HG02798 (cell line): ENCODE data around the gene TEX22.

Experiments used
- ATAC-seq: cut with Tn5 transposase; IDR thresholded peaks from one replicate; pipeline ENCODE4 v1.9.1; 2021; ENCODE audit warnings: mild to moderate bottlenecking; ENCODE audit not compliant: unreplicated experiment, poor library complexity

The TEX22 gene

DNA sequence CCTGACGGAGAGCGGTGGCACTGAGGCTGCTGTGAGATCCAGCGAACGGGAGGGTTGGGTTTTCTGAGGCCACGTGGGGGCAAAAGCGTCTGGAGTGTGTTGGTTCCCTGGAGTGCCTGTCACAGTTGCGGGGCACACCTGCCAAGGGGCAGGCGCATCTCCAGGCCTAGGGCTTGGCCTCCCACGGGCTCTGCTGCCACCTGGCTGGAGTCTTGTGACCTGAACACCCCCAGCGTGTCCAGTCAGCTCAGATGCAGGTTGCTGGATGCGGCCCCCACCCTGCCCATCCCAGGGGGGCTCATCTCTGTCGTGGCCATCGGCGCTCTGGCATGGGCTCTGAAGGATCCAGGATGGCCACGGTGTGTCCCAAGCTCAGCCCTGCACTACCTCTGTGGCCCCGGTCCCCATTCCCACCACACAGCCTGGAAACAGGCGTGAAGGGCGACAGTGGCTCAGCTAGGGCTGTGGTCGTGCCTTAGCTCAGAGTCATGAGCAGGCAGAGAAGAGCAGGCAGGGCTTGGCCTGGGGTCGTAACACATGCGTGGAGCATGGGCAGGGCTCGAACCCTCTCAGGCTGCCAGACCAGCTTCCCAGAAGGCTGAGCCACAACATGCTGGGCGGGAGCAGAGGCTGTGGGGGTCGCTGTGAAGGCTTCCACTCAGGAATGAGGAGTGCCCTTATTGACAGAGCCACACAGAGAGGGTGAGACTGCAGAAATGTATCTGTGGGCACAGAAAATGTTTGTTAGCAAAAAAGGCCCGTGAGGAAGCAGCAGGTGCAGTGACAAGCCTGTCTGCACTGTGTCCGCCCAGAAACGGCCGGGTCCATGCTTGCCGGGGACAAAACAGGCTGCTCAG, 52.8 kb downstream of the TEX22 start:
- ATAC-seq, result no peak

DNA sequence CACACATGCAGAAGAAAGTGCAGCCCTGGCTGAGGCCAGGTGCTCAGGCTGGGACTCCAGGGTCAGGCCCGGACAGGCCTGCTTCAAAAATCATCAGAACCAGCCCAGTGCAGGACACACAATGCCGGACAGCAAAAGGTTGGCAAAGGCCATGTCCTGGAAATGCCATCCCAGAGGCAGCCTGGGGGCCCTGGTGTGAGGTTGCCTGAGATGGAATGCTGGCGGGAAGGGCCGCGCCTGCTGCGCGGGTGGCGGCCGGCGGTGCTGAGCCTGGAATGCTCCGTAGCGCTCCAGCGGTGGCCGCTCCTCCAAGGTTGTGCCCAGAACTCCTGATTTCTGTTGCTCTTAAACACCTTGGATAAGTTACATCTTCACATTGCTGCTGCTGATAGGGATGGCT, 54.6 kb downstream of the TEX22 start:
- ATAC-seq, result no peak

DNA sequence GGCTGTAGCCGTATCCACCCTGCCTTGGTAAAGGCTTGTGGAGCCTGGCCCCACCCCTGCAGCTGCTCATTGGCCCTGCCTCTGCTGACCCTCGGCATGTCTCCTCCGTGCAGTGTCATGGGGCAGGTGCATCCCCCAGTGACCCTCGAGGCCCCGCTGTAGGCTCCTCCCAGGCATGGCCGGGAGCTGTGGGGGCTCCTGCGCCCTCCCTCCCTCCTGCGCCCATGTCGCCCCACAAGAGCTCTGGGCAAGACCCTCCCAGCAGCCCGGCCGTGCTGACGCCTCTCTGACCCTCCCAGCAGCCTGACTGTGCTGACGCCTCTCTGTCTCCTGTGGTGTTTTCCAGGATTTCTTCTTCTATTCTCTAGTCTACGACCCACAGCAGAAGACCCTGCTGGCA, 55.5 kb downstream of the TEX22 start:
- ATAC-seq, result no peak

DNA sequence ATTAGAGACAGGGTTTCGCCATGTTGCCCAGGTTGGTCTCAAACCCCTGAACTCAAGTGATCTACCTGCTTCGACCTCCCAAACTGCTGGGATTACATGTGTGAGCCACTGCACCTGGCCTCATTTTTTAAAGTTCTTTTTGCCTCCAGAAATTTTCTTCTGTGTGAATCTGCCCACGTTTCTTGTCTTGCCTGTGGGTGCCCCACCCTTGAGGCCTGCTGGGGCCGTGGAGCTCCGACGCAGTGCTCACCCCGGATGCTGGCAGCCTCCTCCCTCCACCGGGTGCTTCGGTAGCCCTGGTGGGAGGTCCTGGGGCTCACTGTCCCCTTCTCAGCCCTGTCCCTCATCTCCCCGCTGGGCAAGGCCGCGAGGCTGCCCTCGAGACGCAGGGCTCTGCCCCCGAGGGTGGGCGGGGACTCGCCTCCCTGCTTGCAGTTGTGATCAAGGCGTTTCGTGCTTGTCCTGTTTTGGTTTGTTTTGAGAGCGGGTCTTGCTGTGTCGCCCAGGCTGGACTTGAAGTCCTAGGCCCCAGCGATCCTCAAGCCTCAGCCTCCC, 56.8 kb downstream of the TEX22 start:
- no peak for ATAC-seq

DNA sequence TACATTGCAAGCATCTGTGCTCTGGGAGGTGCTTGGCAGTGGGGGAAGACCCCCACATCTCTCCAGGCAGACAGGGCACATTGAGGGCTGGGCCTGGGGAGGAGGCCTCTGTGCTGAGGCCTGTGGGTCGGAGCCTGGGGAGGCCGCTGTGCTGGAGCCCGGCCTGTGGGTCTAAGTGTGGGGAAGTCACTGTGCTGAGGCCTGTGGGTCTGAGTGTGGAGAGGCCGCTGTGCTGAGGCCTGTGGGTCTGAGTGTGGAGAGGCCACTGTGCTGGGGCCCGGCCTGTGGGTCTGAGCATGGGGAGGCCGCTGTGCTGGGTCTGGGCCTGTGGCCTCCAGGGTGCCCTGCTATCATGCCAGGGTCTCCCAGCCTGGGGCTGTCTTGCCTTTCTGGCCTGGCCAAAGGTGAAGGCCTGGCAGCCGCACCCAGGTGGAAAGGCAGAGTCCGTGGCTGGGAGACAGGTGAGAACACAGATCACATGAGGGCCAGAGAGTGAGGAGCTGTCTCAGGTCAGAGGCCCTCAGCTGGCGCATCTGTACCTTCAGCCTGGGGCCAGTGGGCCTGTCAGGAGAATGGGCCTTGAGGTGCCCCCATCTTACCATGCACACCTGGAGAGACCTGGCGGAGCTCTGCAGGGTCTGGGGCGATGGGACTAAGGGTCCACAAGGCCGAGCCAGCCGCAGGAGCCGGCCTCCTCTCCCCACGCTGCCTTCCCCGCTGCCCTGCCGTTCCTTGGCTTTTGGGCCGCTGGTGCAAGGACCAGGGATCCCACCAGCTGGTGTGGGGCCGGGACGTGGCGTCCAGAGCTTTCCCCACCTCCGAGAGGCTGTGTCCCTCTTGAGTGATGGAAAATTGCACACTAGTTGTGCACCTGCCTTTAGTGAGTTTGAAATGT, 57.7 kb downstream of the TEX22 start:
- no peak for ATAC-seq

DNA sequence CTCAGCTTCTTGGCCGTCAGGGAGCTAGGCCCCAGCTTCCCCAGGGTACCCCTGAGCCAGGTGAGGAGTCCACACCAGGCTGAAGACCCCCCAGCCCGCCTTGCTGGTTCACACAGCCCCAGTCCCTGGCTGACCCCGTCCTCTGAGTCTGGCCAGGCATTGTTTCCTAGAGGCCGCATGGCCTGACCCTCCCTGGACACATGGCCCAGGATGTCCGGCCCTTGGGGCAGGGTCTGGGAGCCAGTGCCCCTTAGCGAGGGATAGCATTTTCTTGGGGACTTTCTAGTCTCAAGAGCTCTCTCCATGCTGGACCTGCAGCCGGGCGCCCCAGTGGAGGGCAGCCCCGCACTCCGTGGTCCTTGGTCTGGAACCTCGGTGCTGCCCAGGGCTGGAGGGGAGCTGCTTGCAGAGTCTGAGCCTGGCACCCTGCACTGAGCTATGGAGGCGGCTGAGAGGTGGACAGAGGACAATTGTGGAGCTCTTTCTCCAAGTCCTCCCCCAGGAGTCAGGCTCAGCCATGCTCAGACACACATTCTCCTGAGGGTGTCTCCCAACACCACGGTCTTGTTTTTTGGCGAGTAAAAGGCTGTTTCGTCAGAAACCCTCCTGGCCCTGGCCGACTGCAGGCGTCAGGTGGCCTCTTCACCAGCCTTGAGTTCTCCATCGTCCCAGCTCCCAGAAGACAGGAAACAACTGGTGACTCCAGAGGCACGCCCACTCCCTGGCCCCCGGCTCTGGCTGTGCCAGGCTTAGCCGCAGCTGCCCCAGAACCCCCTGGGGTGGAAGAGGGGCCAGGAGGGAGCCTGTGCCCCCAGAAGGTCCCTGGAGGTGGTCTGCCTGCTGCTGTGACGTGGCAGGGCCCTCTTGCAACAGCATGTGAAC, 58.6 kb downstream of the TEX22 start:
- no peak for ATAC-seq

DNA sequence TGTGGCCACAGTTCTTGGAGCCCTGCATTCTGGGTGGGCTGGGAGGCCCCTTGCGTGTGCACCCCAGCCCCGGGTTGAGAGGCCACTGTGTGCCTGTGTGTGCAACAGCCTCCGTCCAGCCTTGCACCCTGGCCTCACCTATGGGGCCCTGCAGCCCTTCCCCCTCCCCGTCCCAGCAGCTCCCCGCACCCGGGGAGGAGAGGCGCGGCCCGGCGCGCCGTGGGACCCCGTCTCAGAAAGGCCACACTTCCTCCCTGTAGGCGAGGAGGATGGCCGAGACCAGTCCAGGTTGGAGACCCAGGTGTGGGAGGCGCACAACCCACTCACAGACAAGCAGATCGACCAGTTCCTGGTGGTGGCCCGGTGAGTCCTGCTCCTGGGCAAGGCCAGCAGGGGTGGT, 59.7 kb downstream of the TEX22 start:
- no peak for ATAC-seq

DNA sequence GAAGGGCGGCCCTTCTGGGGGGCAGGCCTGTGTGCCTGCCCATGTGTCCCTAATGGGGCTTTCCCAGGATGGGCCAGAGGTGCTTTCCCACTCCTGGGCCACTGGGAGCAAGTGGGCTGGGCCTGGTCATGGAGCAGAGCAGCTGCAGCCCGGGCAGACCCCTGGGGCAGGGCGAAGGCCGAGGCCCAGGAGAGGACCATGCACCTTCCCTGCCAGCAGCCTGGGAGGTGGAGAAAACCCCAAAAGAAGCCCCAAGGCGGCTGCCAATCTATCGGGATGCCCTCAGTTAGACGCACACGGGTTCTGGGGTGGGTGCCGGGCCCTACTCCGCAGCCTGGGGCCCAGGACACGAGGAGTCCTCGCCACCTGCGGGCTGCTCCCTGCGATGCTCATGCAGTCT, 60.2 kb downstream of the TEX22 start:
- ATAC-seq, result no peak

DNA sequence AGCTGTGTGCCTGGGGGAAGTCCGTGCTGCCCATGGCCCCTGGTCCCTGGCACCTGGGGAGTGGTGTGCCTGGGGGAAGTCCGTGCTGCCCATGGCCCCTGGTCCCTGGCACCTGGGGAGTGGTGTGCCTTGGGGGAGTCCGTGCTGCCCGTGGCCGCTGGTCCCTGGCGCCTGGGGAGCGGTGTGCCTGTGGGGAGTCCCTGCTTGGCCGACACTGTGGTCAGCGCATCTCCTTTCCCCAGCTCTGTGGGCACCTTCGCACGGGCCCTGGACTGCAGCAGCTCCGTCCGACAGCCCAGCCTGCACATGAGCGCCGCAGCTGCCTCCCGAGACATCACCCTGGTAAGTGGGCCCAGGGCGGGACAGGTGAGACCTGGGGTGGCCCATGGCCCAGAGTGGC, 61.8 kb downstream of the TEX22 start:
- no peak for ATAC-seq

DNA sequence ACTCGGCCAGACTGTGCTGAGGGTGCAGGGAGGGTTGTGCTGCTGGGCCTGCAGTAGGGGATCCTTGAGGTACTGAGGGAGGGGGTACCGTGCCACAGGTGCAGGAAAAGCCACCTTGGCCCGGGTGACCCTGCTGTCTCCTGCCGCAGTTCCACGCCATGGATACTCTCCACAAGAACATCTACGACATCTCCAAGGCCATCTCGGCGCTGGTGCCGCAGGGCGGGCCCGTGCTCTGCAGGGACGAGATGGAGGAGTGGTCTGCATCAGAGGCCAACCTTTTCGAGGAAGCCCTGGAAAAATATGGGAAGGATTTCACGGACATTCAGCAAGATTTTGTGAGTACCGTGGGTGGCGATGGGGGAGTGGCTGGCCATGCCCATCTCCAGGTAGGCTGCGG, 62.3 kb downstream of the TEX22 start:
- ATAC-seq, result no peak

DNA sequence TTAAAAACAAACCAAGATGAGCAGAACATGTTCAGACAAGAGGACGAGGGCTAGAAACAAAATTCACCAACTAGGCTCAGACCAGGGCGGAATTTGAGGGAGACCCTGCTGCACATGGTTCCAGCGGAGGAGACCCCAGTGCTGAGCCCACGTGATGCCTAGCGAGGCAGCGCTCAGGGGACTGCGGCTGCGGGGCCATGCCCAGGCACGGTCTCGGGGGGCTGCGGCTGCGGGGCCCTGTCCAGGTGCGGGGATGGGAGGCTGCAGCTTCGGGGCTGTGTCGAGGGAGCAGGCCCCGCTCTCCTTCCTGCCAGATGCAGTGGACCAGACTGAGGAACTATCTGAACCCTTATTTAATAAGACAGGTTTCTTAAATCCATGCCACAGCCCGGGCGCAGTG, 63.6 kb downstream of the TEX22 start:
- ATAC-seq, result no peak
